Iris pigment epithelial cell (primary cell): Measurements from ENCODE around the gene STXBP5.
"Not testable (repeated sequence)": the region's sequence is repeated elsewhere in the genome, so short reads cannot be mapped to it uniquely, and the experiment has no call there.

Experiments used
- DNase-seq: peaks from one replicate; pipeline ENCODE4 v3.0.0-alpha.2; 2011; ENCODE audit warnings: low read depth

Gene STXBP5

GRCh38 chr6:147246853-147247635 is 42.8 kb downstream of the STXBP5 start:
- DNase-seq = peak; percentile 25

DNA sequence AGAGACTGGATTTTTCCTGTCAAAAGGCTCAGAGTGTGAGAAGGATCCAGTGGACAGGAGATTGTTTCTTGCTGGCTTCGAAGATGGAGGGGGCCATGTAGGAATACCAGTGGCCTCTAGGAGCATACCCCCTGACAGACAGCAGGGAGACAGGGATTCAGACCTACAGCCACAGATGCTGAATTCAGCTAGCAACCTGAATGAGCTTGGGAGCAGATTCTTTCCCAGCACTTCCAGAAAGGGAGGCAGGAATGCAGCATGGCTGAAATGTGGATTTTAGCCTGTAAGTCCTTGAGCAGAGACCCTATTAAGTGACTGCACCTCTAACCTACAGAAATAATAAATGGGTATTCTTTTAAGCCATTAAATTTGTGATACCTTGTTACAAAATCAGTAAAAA is 44.6 kb downstream of the STXBP5 start:
- no peak for DNase-seq

GRCh38 chr6:147251072-147251471 is 46.9 kb downstream of the STXBP5 start:
- no peak for DNase-seq

GRCh38 chr6:147254929-147255473 is 50.8 kb downstream of the STXBP5 start:
- not testable (repeated sequence) for DNase-seq

GRCh38 chr6:147255948-147256674 is 51.9 kb downstream of the STXBP5 start:
- no peak for DNase-seq

- no peak for DNase-seq
Measured at GRCh38 chr6:147257760-147258159, 53.5 kb downstream of the STXBP5 start.

DNA sequence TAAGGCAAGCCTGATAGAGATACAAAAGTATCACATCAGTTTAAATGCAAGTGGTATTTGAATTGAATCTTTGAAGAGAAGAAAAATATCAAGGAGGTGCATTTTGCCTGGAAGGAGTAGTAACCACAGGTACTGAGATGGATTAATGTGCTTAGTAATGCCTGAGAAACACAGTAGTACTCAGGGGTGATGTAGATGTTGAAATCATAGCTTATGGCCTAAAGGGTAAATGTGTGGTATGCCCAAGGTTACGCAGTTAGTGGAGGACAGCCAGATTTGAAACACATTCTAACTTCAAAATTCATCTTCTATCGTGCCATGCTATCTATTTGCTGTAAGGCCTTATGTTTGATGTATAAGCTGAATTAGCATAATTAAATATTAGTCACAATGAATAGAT is 55.9 kb downstream of the STXBP5 start:
- DNase-seq = peak; percentile 38

DNA sequence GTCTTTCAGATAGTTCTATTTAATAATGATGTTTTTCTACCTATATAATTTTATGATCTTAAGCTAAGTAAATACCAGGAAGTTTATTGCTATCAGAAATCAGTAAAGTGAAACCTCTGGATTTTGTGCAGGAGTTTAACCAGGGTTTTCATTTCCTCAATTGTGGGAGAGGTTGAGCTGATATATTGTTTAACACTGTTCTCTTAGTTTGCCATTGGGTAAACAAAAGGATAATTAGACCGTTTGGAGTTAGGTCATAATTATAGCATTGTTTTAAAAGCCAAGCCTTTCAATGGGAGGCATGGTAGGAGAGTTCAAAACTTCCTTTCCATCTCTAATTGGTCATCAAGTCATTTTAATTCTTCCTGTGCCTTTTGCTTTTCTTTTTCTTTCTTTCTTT is 58.7 kb downstream of the STXBP5 start:
- DNase-seq = no peak

DNA sequence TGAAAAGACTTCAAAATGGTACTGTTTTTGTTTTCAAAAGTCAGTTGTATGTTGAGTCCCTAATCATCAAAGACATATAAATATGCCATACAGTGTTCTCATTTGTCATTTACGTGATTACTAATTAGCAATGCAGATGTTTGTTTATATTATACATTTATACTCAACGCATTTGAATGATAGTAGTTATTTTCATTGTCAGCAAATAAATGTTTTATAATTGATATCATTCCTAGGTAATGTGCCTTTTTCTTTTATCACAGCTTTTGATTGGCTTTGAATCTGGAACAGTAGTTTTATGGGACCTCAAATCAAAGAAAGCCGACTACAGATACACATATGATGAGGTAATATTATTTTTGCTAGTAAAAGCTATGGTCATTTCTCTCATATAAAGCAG is 62.6 kb downstream of the STXBP5 start:
- no peak for DNase-seq

DNA sequence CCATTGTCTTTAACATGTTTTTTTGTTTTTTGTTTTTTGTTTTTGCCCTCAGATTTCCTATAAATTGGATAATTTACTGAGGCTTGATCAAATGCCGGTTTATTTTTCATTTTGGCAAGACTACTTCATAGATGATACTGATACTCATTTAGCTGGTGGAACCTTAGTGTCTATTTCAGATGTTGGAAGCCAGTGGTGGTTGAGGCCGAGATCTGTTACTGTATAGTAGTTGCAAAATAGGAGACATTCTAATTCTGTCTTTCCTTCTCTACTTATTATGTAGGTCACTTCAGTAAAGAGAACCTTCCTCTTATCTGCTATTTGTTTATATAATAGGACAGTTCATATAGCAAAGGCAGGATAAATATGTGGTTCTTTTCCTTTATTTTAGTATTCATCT is 63.4 kb downstream of the STXBP5 start:
- DNase-seq = peak; percentile 15

GRCh38 chr6:147268254-147268653 is 64.0 kb downstream of the STXBP5 start:
- DNase-seq = peak; percentile 77

GRCh38 chr6:147274012-147274411 is 69.8 kb downstream of the STXBP5 start:
- DNase-seq = no peak

GRCh38 chr6:147274776-147275175 is 70.6 kb downstream of the STXBP5 start:
- DNase-seq = no peak

GRCh38 chr6:147278891-147279290 is 74.7 kb downstream of the STXBP5 start:
- DNase-seq = no peak

- peak; percentile 87 for DNase-seq
Measured at GRCh38 chr6:147279427-147279826, 75.2 kb downstream of the STXBP5 start.

GRCh38 chr6:147281895-147282565 is 77.8 kb downstream of the STXBP5 start:
- DNase-seq = no peak

- DNase-seq = no peak
Measured at GRCh38 chr6:147282566-147282959, 78.3 kb downstream of the STXBP5 start.

DNA sequence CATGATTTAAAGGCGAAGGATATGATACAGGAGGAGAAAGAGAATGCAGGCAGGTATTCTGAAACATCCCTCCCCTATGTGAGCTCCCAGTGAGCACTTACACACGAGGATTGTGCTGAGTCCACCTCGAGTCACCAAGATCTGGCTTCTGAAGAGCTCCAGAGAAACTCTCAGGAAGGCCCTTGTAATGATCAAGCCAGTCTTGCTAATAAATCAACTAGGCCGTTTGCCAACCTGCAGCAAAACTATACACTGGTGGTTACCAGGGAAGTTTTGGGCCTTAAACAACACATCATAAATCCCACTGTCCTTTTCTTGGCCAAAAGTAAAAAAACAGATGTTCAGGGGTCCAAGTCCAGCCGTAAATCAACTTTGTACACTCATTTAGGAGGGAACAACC is 79.2 kb downstream of the STXBP5 start:
- no peak for DNase-seq

DNA sequence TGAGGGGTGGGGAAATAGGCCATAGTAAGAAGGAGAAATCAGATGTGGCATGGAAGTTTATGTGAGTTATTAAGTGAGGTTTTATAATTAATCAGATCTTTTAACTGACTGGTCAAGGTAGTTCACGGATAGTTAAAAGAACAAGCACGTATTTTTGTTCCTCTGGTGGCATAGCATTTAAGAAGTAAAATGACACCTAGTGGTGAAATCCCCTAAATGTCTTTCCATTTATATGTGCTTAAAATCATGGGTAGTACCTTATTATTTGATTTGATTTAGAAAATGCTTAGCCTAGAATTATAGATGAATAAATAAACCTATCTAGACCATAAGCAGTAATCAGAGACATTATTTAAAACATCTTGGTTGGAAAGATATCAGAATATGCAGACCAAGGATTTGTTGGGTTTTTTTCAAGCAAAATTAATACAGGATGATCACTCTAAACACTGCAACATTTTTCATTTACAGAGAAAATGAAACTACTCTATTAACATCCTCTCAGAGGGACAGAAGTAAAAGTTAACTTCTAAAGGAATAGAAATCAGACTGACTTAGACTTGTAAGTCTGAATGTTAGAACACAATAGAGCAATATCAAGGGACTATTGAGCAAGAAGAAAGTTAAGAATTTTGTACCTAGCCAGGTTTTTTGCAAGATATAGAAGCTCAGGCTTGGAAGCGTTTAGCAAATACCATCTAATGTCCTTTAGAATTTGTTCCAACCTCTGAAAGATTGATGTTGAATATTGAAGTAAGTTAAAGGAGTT is 81.1 kb downstream of the STXBP5 start:
- peak; percentile 71 for DNase-seq

DNA sequence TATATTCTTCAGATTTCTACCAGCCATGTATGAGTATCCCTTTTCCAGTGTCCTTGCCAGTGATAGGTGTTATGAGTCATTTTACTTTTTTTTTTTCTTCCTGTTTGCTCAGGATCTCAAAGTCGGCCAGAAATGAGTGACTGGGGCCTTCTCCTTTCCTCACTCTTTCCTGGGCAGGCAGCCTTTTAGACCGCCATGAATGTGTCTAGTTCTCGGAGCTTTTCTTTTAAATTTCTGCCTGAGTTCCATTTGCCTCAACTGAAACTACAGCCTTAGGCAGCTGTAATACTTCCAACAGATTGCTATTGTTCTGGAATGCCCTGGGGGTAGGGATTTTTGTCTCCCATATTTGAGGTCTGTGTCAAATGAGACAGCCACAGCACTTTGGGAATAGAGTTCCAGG is 83.7 kb downstream of the STXBP5 start:
- peak; percentile 81 for DNase-seq

DNA sequence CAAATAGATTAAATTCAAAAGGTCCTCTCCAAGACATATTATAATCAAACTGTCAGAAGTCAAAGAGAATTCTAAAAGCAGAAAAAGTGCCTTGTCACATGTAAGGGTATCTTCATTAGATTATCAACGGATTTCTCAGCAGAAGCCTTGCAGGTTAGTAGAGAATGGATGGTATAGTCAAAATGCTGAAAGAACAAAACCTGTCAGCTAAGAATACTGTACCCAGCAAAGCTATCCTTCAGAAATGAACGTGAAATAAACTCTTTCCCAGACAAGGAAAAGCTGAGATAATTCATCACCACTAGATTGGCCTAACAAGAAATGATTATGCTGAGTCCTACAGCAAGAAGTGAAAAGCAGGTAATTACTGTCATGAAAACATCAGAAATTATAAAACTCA is 92.9 kb downstream of the STXBP5 start:
- DNase-seq = no peak
